Adrenal gland (tissue), 12 donors: ENCODE measurements around the gene FAM83E. TPM values are rescaled to one million over a fixed set of nuclear protein-coding genes. Genes with fewer than 3 reads are reported as not detected.

Experiments used
- DNase-seq, 7 donors: peaks; one replicate each; pipeline ENCODE4 v3.0.0-alpha.2; 2019 to 2020
- H3K27ac ChIP-seq, 5 donors: fragments of 200-600 bp; sonication (generic) in 4 of 5; 1 replicate in 3 of 5; 2 replicates in 2 of 5; pipeline versions ENCODE4 v1.5.1 to v1.8.0; 2016 to 2020; ENCODE audit warnings: mild to moderate bottlenecking in 1 of 5
- H3K27me3 ChIP-seq: fragments of 200-600 bp; 2 replicates; pipeline ENCODE4 v1.8.0; 2021
- H3K36me3 ChIP-seq, 2 donors: fragments of 200-600 bp; replicated peaks in 1 of 2; 1 replicate in 1 of 2; 2 replicates in 1 of 2; pipeline versions ENCODE4 v1.5.1 to v1.8.0; 2018 to 2022
- H3K4me1 ChIP-seq, 2 donors: fragments of 200-600 bp; replicated peaks in 1 of 2; 1 replicate in 1 of 2; 2 replicates in 1 of 2; pipeline versions ENCODE4 v1.5.1 to v1.8.0; 2018 to 2021
- H3K4me3 ChIP-seq, 4 donors: fragments of 200-600 bp; sonication (generic) in 3 of 4; one replicate each; pipeline ENCODE4 v1.5.1; 2016 to 2018
- H3K9me3 ChIP-seq, 3 donors: fragments of 200-600 bp; sonication (generic) in 1 of 3; replicated peaks in 1 of 3; 1 replicate in 2 of 3; 2 replicates in 1 of 3; pipeline versions ENCODE4 v1.5.1 to v1.8.0; 2016 to 2021
- POLR2A ChIP-seq, 2 donors: fragments of 450-650 bp; IDR thresholded peaks; one replicate each; pipeline ENCODE4 v1.6.1; 2017; ENCODE audit warnings: antibody characterized with exemption in 2 of 2, mild to moderate bottlenecking in 2 of 2, moderate library complexity in 1 of 2
- WGBS, 4 donors: extraction: QIAGEN DNeasy Blood & Tissue Kit in 2 of 4; methylation state at CpG; one replicate each; pipeline versions ENCODE4 v1.1.5 to v1.1.7; 2013 to 2017; 5-methylcytosine and 5-hydroxymethylcytosine counted together
- intact Hi-C, 2 donors: fragments of 100-400 bp; cut with DNase I; formaldehyde crosslinking; loops; one replicate each; pipeline versions ENCODE4 v1.14.1 to v1.15.0; 2022 to 2023
- polyA plus RNA-seq, 3 donors: library from polyadenylated mRNA; stranded (reverse); fragments of 200-250 nt in 2 of 3; fragments of 350-450 nt in 1 of 3; fragmentation: Illumina TruSeq in 1 of 3; extraction: RNeasy Lipid Tissue Mini Kit (QIAGEN cat#74804) in 1 of 3; gene quantifications; one replicate each; pipeline ENCODE4 v1.2.3, GENCODE V29; 2013 to 2014
- total RNA-seq, 9 donors: library from RNA; depleted of rRNA in 4 of 9; stranded (reverse); fragments of >200 nt in 4 of 9; fragments of 120-200 nt in 1 of 9; fragmentation: NEBNext Ultra II Directional in 1 of 9; extraction: Animal tissue kit (Norgen Biotek cat#: 25700) in 1 of 9; gene quantifications; one replicate each; pipeline versions ENCODE4 v1.1.0 to v1.2.4, GENCODE V29; 2013 to 2023
- TF ChIP-seq, protein P1 (sequence below), 6 experiments: fragments of 450-650 bp in 4 of 6; fragments of 200-600 bp in 2 of 6; sonication (generic) in 1 of 6; IDR thresholded peaks; 1 replicate in 5 of 6; 2 replicates in 1 of 6; pipeline versions ENCODE4 v1.5.1 to v1.8.0; 2016 to 2021; ENCODE audit warnings: antibody characterized with exemption in 6 of 6, mild to moderate bottlenecking in 2 of 6, moderate library complexity in 1 of 6
- donor health status: healthy with polysubstance abuse.
- donor health status: Bipolar disorder and iron deficiency.
- donor health status: DM: yes; HTN: yes; CAD: no.
- donor health status: DM: no; HTN: no; CAD: no.
- donor health status: DM: no; HTN: no; CAD: no.
- donor health status: DM: yes; HTN: yes; CAD: no.

FAM83E gene
- total and polyA plus RNA-seq, 12 donors = 0.17 to 1.6 (median 0.49) TPM; not detected in 8

GRCh38 chr19:48641850-48642249 is 27.0 kb upstream of the FAM83E start:
- H3K4me1 ChIP-seq = peaks cover 17 to 21% of the 10 kb centered on the region in 2 donors
- intact Hi-C loops = loop anchor here in 1 of 2 donors (10.0 kb wide), 1 partner anchor 203 kb away; no protein-coding TSS in a partner anchor
- 88 to 98% (median 92%) methylated on average over 2 of the region's 2 CpGs for WGBS, 4 donors

DNA sequence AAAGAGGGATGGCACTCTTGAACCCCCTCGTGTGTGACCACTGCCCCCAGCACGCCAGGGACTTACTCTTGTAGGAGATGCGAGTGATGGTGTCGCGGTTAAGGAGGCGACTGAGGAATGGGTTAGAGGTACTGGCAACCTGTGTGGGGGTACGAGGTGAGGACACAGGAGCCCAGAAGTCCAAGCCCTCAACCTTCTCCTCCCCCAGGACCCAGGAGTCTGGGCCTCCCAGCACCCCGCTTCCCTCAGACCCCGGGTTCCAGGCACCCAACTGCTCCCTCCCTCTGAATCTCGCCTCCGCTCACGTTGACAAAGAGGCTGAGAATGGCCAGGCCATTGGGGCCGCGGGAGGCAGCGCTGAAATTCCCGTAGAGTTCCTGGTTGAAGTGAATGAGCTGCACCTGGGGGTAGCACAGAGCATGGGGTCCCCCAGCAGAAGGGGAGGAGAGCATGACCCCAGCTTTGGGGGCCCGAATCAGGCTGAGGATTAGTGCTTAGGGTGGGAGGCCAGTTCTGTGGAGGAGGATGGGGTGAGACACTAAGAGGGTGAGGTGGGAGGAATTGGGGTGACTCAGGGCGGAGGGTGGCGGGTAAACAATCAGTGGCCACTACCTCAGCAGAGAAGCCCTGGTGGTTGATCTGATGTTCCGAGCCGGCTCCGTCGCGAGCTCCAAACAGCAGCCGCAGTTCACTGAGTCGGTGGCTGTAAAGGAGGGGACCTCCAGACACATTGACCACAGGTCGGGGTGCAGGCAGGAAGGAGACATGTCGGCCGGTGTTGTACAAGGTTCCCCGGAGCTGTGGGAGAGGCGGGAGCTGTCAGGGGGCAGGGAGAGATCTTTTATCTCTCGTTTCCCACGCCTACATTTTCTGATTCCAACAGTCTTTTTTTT is 24.9 kb upstream of the FAM83E start:
- no peak for TF ChIP-seq POLR2A (IDR thresholded peaks at IDR 0.05)
- TF ChIP-seq, protein P1, sequence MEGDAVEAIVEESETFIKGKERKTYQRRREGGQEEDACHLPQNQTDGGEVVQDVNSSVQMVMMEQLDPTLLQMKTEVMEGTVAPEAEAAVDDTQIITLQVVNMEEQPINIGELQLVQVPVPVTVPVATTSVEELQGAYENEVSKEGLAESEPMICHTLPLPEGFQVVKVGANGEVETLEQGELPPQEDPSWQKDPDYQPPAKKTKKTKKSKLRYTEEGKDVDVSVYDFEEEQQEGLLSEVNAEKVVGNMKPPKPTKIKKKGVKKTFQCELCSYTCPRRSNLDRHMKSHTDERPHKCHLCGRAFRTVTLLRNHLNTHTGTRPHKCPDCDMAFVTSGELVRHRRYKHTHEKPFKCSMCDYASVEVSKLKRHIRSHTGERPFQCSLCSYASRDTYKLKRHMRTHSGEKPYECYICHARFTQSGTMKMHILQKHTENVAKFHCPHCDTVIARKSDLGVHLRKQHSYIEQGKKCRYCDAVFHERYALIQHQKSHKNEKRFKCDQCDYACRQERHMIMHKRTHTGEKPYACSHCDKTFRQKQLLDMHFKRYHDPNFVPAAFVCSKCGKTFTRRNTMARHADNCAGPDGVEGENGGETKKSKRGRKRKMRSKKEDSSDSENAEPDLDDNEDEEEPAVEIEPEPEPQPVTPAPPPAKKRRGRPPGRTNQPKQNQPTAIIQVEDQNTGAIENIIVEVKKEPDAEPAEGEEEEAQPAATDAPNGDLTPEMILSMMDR (IDR thresholded peaks at IDR 0.05) = no peak

More at GRCh38 chr19:48641850-48642249, 27.0 kb upstream of the FAM83E start:
- Histone ChIP-seq H3K27ac (no peak overlapping the region), H3K36me3 (no peaks in the 10 kb centered on the region), H3K4me3 (no peak overlapping the region), H3K9me3 (no peaks in the 10 kb centered on the region), H3K27me3 (no peaks in the 10 kb centered on the region)
- TF ChIP-seq, protein P1 (IDR thresholded peaks at IDR 0.05) = no peak
- DNase-seq = no peak

GRCh38 chr19:48638831-48639381 is 24.0 kb upstream of the FAM83E start:
- H3K27ac ChIP-seq = peak overlapping the region in 4 of 5 donors; percentile 48 to 98 (median 92)
- intact Hi-C loops = no loop called here
- no peak for TF ChIP-seq POLR2A (IDR thresholded peaks at IDR 0.05)
- TF ChIP-seq, protein P1 (IDR thresholded peaks at IDR 0.05) = no peak
- peak overlapping the region in 1 of 4 donors; percentile 70 for H3K4me3 ChIP-seq
- 74 to 77% (median 76%) methylated on average over 16 of the region's 16 CpGs for WGBS, 4 donors
- no peaks in the 10 kb centered on the region for H3K27me3 ChIP-seq
- H3K36me3 ChIP-seq = no peaks in the 10 kb centered on the region
- peaks cover 19 to 32% of the 10 kb centered on the region in 2 donors for H3K4me1 ChIP-seq
- H3K9me3 ChIP-seq = no peaks in the 10 kb centered on the region
- peak in 6 of 7 donors; percentile 44 to 78 (median 58) for DNase-seq

More for the DNA sequence above, 24.9 kb upstream of the FAM83E start:
- intact Hi-C loops = loop anchor here in 1 of 2 donors (10.0 kb wide), 1 partner anchor 205 kb away; no protein-coding TSS in a partner anchor
- H3K27me3 ChIP-seq = no peaks in the 10 kb centered on the region
- no peaks in the 10 kb centered on the region for H3K9me3 ChIP-seq
- DNase-seq = peak in 6 of 7 donors; percentile 38 to 75 (median 52)
- peaks cover 11 to 26% of the 10 kb centered on the region in 2 donors for H3K4me1 ChIP-seq
- no peaks in the 10 kb centered on the region for H3K36me3 ChIP-seq
- no peak overlapping the region for H3K27ac ChIP-seq
- 63 to 80% (median 76%) methylated on average over 25 to 33 of the region's 33 CpGs for WGBS, 4 donors
- H3K4me3 ChIP-seq = no peak overlapping the region
